NCI-H2196 (cell line): ENCODE measurements around the gene RBFOX1.

Experiments
- DNase-seq: peaks from one replicate; lab custom pipeline; 2025; ENCODE audit not compliant: unreplicated experiment; lab: John Stamatoyannopoulos, UW

The RBFOX1 gene

GRCh38 chr16:7755347-7755882 lies 422.8 kb downstream of the RBFOX1 start:
- no peak for DNase-seq
